GM12891 (cell line): Measurements from ENCODE around the gene MACROH2A1.
A peak's percentile ranks its signal among the peaks of the same experiment; 100 is the strongest.

Experiments used
- POLR2A ChIP-seq: IDR thresholded peaks from 2 replicates; pipeline ENCODE4 v1.6.1; 2011; ENCODE audit warnings: low read depth, low read length, control low read depth
- POLR2AphosphoS5 ChIP-seq: IDR thresholded peaks from 2 replicates; pipeline ENCODE4 v1.6.1; 2011; ENCODE audit warnings: low read depth, low read length, control low read depth
- POU2F2 ChIP-seq: IDR thresholded peaks from 2 replicates; pipeline ENCODE4 v1.6.1; 2011; ENCODE audit warnings: low read depth, mild to moderate bottlenecking, control low read depth, low read length, moderate library complexity

DNA sequence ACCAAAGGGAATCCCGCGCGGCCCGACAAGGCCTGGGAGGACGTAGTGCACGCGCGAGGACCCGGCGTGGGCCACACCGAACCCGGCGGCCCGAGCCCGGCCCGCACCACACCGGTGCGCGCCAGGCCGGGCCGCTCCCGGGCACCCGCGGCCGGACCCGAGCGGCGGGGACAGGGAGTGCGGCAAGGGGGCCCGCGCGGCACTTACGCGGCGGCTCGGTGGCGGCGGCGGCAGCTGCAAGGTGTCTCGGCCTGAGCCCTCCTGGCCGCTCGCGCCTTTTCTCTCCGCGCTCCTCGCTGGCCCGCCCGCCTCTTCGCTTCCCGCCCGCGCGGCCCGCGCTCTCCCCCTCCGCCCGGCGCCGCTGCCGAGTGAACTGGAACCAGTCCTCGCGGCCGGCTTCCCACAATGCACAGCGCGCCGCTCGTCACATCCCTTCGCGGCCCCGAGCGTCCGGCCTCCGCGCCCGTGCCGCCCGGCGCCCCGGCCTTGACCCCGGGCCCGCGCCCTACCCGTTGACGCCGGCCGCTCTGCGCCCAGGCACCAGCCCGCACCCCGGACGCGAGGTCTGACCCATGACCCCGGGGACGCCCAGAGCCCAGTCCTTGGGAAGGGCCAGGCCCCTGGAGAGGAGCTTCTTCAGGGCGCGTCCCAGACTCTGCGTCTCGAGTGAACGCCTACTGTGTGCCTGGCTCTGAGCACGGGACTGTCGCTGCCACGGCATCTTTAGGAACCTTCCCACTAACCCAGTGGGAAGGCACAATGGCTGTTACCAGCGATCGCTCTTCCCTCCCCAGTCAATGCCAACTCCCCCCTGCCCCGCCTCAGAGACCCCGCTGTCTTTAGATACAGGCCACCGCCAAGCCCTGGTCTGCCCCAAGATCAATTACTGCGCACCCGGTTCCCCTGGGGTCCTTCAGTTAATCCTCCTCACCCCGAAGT, at the start of gene MACROH2A1:
- TF ChIP-seq POLR2A = peak; percentile 64; the same call in 1 of the 2 replicates
- peak; percentile 6; the same call in 1 of the 2 replicates for TF ChIP-seq POU2F2
- peak; percentile 78 for TF ChIP-seq POLR2AphosphoS5
